Gastrocnemius medialis (tissue), 4 donors: ENCODE results near the gene BNIP5.

Source experiments
- CTCF ChIP-seq, 5 experiments: fragments of 450-650 bp in 3 of 5; fragments of 200-600 bp in 2 of 5; sonication (generic) in 2 of 5; IDR thresholded peaks in 4 of 5; conservative IDR thresholded peaks in 1 of 5; 1 replicate in 4 of 5; 2 replicates in 1 of 5; pipeline ENCODE4 v1.5.1; 2016 to 2019; ENCODE audit warnings: antibody characterized with exemption in 5 of 5, mild to moderate bottlenecking in 3 of 5, moderate library complexity in 3 of 5
- POLR2A ChIP-seq, 2 donors: fragments of 450-650 bp; IDR thresholded peaks; one replicate each; pipeline ENCODE4 v1.6.1; 2017; ENCODE audit warnings: antibody characterized with exemption in 2 of 2, mild to moderate bottlenecking in 2 of 2, moderate library complexity in 2 of 2

- no peak for TF ChIP-seq POLR2A (IDR thresholded peaks at IDR 0.05)
- no peak for TF ChIP-seq CTCF (IDR thresholded peaks at IDR 0.05 in 4 of 5, conservative IDR thresholded peaks at IDR 0.05 in 1 of 5)
Measured at GRCh38 chr6:36286858-36287257, 49.8 kb downstream of the BNIP5 start.
